Body of pancreas (tissue), 4 donors: ENCODE measurements around the gene EVA1C.
A peak's percentile ranks its signal among the peaks of the same experiment; 100 is the strongest.

Experiments used
- POLR2A ChIP-seq, 3 donors: fragments of 450-650 bp; IDR thresholded peaks; one replicate each; pipeline ENCODE4 v1.6.1; 2016; ENCODE audit warnings: antibody characterized with exemption in 3 of 3, mild to moderate bottlenecking in 2 of 3
- TF ChIP-seq, protein P1 (sequence below), 7 experiments: fragments of 450-650 bp in 4 of 7; fragments of 200-600 bp in 3 of 7; sonication (generic) in 3 of 7; IDR thresholded peaks; one replicate each; pipeline ENCODE4 v1.5.1; 2016 to 2019; ENCODE audit warnings: antibody characterized with exemption in 7 of 7

DNA sequence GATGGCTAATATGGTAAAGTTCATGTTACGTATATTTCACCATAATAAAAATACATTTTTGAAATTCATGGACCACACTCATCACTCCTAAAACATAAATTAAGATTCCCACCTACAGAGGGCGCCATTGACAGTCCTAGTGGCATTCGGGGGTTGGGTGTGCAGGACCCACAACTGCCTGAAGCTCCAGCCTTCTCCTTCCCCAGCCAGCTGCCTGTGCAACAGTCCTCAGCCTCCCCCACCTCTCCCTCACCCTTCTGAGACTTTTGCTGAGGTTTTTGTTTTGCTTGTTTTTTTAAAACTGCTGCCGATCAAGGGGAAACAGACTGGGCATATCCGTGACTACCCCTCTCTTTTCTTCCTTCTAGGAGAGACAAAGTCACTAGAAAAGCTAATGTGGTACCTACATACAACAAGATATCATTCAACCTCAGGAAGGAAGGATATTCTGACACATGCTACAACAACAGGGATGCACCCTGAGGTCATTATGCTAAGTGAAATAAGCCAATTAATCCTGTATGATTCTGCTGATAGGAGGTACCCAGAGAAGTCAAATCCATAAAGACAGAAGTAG is 9.2 kb upstream of the EVA1C start:
- TF ChIP-seq, protein P1, sequence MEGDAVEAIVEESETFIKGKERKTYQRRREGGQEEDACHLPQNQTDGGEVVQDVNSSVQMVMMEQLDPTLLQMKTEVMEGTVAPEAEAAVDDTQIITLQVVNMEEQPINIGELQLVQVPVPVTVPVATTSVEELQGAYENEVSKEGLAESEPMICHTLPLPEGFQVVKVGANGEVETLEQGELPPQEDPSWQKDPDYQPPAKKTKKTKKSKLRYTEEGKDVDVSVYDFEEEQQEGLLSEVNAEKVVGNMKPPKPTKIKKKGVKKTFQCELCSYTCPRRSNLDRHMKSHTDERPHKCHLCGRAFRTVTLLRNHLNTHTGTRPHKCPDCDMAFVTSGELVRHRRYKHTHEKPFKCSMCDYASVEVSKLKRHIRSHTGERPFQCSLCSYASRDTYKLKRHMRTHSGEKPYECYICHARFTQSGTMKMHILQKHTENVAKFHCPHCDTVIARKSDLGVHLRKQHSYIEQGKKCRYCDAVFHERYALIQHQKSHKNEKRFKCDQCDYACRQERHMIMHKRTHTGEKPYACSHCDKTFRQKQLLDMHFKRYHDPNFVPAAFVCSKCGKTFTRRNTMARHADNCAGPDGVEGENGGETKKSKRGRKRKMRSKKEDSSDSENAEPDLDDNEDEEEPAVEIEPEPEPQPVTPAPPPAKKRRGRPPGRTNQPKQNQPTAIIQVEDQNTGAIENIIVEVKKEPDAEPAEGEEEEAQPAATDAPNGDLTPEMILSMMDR (IDR thresholded peaks at IDR 0.05), result peak; percentile 16 to 76 (median 67)
- TF ChIP-seq POLR2A (IDR thresholded peaks at IDR 0.05), result no peak
